Measurements from ENCODE around the gene SPOCK1. TPM values are rescaled to one million over a fixed set of nuclear protein-coding genes. Genes with fewer than 3 reads are reported as not detected.

The SPOCK1 gene
- total RNA-seq, 1 donor = 231 TPM

DNA sequence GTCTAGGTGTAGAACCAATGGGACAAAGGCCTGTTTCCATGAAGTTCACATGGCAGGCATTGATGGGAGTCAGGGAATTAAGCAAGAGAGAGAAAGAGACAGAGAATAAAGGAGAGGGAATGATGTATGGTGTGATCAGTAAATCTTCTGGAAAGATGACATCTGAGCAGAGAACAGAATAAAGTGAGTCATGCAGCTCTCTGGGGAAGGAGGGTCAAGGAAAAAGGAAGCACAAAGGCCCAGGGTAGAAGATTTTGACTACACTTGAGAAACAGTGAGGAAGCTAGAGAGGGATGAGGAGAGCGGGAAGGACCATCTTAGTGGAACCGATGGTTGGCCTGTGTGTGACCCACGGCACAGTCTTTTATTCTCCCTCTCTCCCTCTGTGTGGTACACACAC lies 425.9 kb downstream of the SPOCK1 start:
- H3K4me2 ChIP-seq (ENCODE audit: insufficient read depth, low read length) = peak overlapping the region; percentile 28
- TF ChIP-seq, protein P1, sequence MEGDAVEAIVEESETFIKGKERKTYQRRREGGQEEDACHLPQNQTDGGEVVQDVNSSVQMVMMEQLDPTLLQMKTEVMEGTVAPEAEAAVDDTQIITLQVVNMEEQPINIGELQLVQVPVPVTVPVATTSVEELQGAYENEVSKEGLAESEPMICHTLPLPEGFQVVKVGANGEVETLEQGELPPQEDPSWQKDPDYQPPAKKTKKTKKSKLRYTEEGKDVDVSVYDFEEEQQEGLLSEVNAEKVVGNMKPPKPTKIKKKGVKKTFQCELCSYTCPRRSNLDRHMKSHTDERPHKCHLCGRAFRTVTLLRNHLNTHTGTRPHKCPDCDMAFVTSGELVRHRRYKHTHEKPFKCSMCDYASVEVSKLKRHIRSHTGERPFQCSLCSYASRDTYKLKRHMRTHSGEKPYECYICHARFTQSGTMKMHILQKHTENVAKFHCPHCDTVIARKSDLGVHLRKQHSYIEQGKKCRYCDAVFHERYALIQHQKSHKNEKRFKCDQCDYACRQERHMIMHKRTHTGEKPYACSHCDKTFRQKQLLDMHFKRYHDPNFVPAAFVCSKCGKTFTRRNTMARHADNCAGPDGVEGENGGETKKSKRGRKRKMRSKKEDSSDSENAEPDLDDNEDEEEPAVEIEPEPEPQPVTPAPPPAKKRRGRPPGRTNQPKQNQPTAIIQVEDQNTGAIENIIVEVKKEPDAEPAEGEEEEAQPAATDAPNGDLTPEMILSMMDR (IDR thresholded peaks at IDR 0.05; ENCODE audit: extremely low read depth, low read depth, low read length) = no peak
- H3K27ac ChIP-seq (ENCODE audit: low read depth, low read length) = peak overlapping the region; percentile 44
- DNase-seq (ENCODE audit: insufficient read length, low spot score, missing footprints) = peak; percentile 85
- H3K36me3 ChIP-seq (ENCODE audit: insufficient read depth, low read length) = no peaks in the 10 kb centered on the region
- H3K9me3 ChIP-seq (ENCODE audit: low read depth, low read length) = no peaks in the 10 kb centered on the region
- peaks cover 10% of the 10 kb centered on the region for H4K20me1 ChIP-seq (ENCODE audit: insufficient read depth, low read length)
- H3K79me2 ChIP-seq (ENCODE audit: insufficient read depth, low read length) = no peaks in the 10 kb centered on the region
- no peak overlapping the region for H2AFZ ChIP-seq (ENCODE audit: low read length)
- H3K27me3 ChIP-seq (ENCODE audit: insufficient read depth, low read length) = no peaks in the 10 kb centered on the region
- no peak overlapping the region for H3K4me3 ChIP-seq (ENCODE audit: insufficient read depth, low read length)
- H3K4me1 ChIP-seq (ENCODE audit: insufficient read depth, low read length) = peaks cover 33% of the 10 kb centered on the region

DNA sequence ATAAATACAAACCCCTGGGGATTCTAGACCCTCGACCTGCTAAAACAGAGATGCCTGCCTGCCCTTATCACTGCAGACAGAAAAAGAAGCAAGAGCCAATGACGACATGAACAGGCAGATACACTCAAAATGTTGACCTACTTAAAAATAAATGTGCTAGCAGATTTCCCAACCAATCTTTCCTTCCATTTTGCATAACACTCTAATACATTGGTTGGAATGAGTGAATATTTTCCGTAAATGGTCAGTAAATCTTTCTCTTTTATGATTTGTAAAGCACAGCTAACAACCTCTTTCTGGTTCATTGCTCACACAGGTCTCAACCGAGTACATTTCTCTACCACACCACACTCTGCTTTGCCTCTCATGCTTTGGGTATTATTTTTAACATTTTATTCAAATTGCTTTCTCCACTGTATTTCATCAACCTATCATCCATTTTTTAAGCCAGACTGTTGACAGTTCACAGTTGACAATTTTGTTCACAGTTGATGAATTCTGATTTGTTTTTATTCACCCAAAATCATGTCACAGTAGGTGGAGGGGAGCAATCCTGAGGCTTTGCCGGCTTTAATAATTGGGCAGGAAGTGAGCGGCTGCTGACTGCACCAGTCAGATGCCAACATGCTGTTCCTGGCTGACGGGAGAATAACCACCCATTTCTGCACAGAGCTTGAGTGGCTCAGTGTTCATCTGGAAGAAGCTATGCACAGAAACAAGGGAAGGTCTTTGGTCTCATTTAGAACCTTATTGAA lies 426.6 kb downstream of the SPOCK1 start:
- Histone ChIP-seq H3K9me3 (ENCODE audit: low read depth, low read length) (no peaks in the 10 kb centered on the region), H3K36me3 (ENCODE audit: insufficient read depth, low read length) (peaks cover 2% of the 10 kb centered on the region), H3K27me3 (ENCODE audit: insufficient read depth, low read length) (no peaks in the 10 kb centered on the region), H3K27ac (ENCODE audit: low read depth, low read length) (peak overlapping the region; percentile 44), H3K4me1 (ENCODE audit: insufficient read depth, low read length) (peaks cover 31% of the 10 kb centered on the region), H2AFZ (ENCODE audit: low read length) (no peak overlapping the region), H3K4me3 (ENCODE audit: insufficient read depth, low read length) (no peak overlapping the region), H3K79me2 (ENCODE audit: insufficient read depth, low read length) (no peaks in the 10 kb centered on the region), H4K20me1 (ENCODE audit: insufficient read depth, low read length) (peaks cover 16% of the 10 kb centered on the region), H3K4me2 (ENCODE audit: insufficient read depth, low read length) (peak overlapping the region; percentile 28)
- peak; percentile 85 for DNase-seq (ENCODE audit: insufficient read length, low spot score, missing footprints)
- TF ChIP-seq, protein P1 (IDR thresholded peaks at IDR 0.05; ENCODE audit: extremely low read depth, low read depth, low read length) = no peak

DNA sequence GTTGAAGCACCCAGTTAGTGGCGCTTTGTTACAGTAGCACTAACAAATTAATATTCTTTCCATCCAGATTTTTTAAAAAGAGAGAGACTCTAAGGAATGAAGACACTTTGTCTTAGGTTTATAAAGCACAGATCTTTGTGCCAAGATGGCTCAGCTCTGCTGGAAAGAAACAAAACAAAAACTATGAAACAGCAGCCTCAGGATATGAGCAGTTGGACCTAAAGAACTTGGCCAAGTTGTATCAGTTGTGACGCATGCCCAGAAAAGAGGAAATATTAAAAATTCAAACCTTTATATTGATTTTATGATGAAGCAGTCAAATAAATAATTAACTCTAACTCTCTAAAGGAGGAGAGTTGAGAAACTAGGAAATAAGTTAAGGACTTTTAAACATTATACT lies 427.2 kb downstream of the SPOCK1 start:
- H2AFZ ChIP-seq (ENCODE audit: low read length) = no peak overlapping the region
- peak overlapping the region; percentile 44 for H3K27ac ChIP-seq (ENCODE audit: low read depth, low read length)
- peaks cover 16% of the 10 kb centered on the region for H4K20me1 ChIP-seq (ENCODE audit: insufficient read depth, low read length)
- TF ChIP-seq, protein P1 (IDR thresholded peaks at IDR 0.05; ENCODE audit: extremely low read depth, low read depth, low read length) = no peak
- H3K9me3 ChIP-seq (ENCODE audit: low read depth, low read length) = no peaks in the 10 kb centered on the region
- no peaks in the 10 kb centered on the region for H3K27me3 ChIP-seq (ENCODE audit: insufficient read depth, low read length)
- DNase-seq (ENCODE audit: insufficient read length, low spot score, missing footprints) = no peak
- H3K4me1 ChIP-seq (ENCODE audit: insufficient read depth, low read length) = peaks cover 27% of the 10 kb centered on the region
- H3K36me3 ChIP-seq (ENCODE audit: insufficient read depth, low read length) = peaks cover 6% of the 10 kb centered on the region
- no peak overlapping the region for H3K4me3 ChIP-seq (ENCODE audit: insufficient read depth, low read length)
- no peaks in the 10 kb centered on the region for H3K79me2 ChIP-seq (ENCODE audit: insufficient read depth, low read length)
- peak overlapping the region; percentile 28 for H3K4me2 ChIP-seq (ENCODE audit: insufficient read depth, low read length)

DNA sequence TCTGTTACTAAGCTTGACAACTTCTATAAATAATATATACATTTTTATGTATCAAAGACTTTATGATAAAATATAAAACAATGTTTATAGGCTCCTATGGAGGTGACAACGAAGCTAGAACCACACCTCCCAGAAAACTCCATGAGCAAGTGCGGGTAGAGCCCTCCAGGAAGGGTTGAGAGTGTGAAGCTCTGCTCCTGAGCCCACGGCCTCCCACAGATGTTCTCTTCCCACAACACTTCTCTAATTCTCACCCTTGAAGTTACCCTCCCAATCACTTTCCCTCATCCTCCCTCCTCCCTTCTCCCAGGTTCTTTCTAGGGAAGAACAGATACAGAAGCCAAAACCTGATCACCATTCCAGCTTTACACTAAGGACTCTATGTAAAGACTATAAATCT lies 427.6 kb downstream of the SPOCK1 start:
- no peak for DNase-seq (ENCODE audit: insufficient read length, low spot score, missing footprints)
- Histone ChIP-seq H3K4me3 (ENCODE audit: insufficient read depth, low read length) (no peak overlapping the region), H2AFZ (ENCODE audit: low read length) (no peak overlapping the region), H3K27ac (ENCODE audit: low read depth, low read length) (peak overlapping the region; percentile 44), H3K4me2 (ENCODE audit: insufficient read depth, low read length) (no peak overlapping the region), H4K20me1 (ENCODE audit: insufficient read depth, low read length) (peaks cover 16% of the 10 kb centered on the region), H3K79me2 (ENCODE audit: insufficient read depth, low read length) (no peaks in the 10 kb centered on the region), H3K4me1 (ENCODE audit: insufficient read depth, low read length) (peaks cover 27% of the 10 kb centered on the region), H3K27me3 (ENCODE audit: insufficient read depth, low read length) (no peaks in the 10 kb centered on the region), H3K36me3 (ENCODE audit: insufficient read depth, low read length) (peaks cover 6% of the 10 kb centered on the region), H3K9me3 (ENCODE audit: low read depth, low read length) (no peaks in the 10 kb centered on the region)
- TF ChIP-seq, protein P1 (IDR thresholded peaks at IDR 0.05; ENCODE audit: extremely low read depth, low read depth, low read length) = no peak
